GM19463 (cell line): ENCODE data around the gene PDGFC.
"Not testable (repeated sequence)": the region's sequence is repeated elsewhere in the genome, so short reads cannot be mapped to it uniquely, and the experiment has no call there.

Experiments
- ATAC-seq: cut with Tn5 transposase; IDR thresholded peaks from one replicate; pipeline ENCODE4 v1.9.1; 2021; ENCODE audit warnings: mild to moderate bottlenecking, moderate library complexity; ENCODE audit not compliant: unreplicated experiment

Gene PDGFC

DNA sequence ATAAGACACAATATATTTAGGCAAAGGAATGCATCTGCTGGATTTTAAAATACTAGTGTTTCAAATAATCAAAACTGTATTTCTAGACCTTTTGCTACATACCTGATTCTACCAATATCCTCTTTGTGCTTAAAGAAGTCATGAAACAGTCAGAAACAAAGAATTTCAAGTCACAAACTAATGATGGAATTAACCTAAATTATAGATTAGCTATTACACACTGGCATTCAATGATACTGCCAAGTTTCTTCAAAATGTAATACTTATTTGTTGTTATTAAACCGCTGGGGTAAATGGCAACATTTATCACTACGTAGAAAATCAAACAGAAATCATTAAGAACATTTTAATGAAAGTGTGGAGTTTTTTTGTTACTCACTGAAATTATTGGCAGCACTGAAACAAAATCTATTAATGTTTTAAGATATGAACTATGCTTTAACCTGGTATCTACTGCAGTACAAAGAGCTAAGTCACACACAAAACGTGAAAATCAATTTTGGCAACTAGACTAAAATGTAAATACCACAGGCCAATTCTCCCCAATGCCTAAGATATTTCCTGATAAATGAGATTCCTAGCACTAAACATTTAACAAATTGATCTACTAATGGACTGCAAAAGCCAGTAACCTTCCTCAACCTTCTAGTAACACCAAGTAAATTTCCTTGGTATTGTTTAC, 19.4 kb downstream of the PDGFC start:
- ATAC-seq = no peak

DNA sequence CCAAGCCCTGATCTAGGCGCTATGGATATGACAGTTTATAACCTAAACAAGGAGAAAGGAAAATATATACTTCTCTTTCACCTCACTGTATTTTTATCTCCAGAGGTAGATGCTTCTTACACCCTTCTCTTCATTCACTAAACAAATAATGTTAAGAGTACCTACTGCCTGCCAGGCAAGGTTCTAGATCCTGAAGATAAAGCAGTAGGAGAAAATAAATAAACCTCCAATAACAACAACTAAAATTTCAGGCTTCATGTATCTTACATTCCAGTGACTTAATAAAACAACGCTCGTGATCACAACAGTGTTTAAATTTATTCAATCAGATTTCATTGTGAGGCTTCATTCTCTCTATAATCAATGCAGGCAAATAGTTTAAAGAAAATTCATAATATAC, 20.7 kb downstream of the PDGFC start:
- no peak for ATAC-seq

DNA sequence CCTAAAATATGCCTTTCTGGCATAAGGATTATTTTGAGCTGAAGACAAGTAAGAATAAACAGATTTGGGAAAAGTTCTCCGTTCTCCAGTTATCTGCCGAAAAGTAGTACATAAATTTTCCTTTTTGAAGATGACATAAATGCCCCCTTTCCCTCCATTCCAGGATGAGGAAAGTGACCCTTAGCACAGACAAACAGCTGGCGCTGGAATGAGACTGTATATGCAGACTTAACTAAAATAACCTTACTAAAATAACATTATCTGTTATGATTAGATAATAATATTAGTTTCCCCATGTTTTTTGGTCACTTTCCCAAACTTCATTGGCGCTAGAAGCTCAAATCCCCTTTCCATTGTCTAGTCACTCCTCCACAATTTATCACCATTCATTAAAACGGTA, 21.5 kb downstream of the PDGFC start:
- no peak for ATAC-seq

DNA sequence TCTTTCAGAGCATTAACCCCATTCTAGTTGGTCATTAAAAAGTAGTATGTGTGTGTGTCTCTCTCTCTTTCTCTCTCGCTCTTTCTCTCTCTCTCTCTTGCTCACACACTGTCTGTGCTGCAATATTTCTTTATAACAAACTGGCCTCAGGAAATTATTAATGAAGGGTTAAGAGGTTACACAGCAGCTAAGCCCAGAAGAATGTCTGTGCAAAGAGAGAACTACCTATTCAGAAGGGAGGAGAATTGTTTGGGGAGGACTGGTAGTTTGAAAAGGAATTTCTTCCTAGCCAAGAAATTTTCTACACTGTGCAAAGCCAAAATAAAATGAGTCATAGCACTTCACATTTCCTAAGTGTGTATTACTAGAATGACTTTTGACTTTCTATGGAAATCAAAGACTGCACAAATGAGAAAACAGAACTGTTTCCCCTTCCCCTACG, 22.2 kb downstream of the PDGFC start:
- ATAC-seq = no peak

DNA sequence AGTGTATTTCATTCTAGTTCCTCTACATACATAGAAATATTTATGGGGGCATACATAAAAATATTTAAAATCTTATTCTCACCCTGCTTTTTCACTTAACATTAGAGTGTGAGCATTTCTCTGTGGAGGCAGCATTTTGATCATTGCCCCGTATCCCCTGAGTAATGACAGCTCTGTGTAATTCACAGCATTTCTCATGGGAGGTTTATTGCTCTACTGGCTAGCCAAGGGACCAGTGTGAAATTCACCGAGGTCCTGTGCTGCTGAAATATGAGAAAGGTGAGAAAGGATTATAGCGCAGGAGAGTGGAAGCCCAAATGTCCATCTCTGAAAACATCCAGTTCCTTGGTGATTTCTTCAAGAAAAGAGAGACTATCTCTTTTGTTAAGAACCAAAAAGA, 22.9 kb downstream of the PDGFC start:
- no peak for ATAC-seq

DNA sequence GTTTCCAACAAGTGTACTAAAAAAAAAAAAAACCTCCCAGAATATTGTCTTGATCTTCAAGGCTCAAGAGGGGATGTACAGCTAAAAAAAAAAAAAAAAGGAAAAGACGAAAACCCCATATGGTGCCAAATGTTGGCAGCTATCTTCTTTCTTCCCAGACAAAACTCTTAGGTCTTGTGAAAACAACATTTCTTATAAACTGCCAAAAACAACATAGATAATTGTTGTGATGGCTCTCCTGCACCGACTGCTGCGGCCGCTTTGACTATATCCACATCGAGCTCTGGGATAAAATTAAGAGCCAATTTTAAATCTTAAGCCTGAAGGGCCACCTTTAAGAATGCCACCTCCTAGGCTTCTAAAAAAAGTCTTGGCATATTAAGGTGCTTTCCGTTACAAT, 23.5 kb downstream of the PDGFC start:
- ATAC-seq = no peak

DNA sequence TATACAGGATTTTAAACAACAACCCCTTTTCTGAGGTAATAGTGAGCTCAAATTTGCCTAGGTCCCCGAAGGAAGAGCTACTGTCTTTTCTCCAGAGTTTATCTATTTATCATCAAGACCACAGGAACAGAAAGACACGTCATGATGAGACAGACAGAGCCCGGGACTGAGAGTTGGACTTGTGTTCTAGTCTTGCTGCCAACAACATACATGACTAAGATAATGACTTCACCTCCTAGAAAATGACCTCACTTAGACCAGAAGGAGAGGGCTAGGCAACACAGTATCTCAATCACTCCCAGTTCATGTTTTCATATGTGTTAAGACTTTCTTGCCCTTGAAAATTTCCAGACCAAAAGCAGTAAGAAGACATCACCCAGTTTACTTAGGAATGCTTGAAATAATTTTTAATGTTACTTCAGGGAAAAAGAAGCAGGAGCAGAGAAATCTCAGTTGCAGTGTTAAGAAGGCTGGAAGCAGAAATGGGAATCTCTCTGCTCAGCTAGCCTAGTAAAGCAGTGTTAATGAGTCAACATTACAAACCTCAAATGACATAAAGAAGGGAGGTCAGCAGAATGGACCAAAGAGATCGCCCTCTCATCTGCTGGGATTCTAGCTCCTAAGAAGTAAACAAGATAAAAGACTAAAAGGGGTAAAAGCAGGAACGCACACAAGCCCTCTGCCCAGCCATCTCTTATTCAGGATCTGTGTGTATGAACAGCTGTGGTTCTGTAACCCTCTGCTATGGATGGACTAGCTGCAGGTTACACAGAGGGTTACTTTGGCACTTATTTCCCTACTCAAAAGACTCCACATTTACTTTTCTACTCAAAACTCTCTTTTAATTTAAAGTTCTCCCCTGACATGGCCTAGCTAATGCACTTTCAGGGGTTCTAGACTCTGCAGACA, 24.8 kb downstream of the PDGFC start:
- no peak for ATAC-seq

DNA sequence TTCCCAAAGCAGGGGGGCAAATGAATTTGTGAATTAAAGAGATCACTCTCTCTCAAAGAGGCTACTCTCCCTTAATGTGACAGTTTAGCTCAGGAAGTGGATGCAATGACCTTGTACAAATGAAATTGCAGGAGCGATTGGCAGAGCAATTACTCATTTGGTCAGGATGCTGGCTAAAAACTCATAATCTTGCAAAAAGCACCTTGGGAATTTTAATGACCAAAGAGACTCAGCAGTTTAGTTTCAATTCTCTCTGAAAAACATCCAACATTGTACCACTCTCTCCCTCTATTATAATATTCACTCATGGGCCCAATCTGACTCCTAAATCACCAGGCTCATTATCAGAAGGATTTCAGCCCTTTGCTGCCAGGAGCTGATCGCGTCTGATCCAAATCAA, 26.1 kb downstream of the PDGFC start:
- ATAC-seq = no peak

DNA sequence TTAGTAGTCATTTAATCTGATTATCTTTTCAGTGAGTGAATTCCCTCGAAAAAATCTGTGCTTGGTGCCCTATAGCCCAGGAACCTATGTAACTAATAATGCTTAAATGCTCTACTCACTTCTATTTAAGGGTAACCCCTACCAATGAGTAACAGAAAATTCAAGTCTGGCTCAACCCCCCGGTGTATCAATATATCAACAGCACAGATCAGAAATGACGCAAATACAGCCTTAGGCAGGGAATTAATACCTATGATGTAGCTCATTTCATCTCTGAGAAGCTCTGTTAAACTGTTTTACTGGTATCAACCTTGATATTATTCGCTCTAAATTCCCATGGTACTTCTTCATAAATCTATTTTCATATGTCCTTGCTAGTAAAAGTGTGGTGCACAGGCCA, 28.6 kb downstream of the PDGFC start:
- no peak for ATAC-seq

DNA sequence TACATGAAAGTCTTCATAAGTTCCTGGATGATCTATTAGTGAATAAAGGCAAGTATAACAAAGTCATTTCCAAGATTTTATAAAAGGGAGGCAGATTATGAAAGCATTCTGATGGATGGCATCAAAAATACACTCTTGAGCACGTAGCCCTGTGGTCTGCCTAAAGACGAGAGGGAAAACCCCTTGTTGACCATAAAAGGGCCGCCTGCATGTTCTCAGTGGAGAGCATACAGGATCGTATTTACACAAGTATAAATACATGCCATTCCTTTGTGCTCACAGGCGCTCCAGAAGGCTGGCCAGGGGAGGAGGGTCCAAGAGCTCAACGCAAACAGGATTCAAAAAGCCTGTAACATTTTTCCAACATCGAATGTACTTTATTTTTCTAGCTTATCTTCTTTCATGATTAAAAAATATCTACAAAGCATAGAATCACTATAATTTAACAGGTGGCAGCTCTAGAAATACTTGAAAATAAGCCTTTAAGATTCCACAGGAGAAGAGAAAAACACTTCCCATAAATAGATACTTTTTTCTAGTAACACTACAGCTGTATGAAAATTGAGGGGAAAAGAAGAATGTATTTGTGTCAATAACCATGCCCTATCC, 29.6 kb downstream of the PDGFC start:
- no peak for ATAC-seq

DNA sequence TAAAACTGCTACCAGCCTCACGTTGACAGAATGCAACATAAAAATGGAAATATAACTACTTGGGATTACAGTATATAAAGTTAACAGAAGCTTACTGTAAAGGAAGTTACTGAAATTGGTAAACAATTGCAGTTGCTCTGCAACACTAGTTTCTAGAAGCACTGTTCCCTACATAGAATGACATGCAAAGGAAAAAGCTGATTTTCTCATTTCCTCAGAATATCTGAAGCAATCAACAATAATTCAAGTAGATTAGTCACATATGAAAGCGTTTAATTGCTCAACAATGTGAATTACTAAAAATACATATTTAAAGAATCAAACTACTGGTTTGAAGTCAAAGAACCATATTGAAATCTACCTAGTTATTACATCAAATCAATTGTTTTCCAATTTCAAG, 31.8 kb downstream of the PDGFC start:
- no peak for ATAC-seq

DNA sequence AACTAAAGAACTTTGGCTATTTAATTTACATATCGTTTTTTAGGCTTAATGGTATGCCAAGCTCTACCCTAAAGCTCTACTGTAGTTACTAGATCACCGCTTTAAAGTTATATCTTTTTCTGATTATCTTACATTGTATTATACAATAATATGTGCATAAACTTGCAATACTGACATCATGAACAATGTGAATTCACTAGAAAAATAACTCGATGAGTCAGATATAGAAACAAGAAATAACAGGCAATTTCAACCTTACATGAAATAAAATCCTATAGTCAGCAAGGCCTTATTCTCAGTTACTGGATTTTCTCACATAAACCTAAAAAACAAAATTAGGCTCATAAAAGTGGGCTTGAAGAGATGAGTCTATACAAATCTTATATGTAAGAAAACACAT, 32.5 kb downstream of the PDGFC start:
- no peak for ATAC-seq

DNA sequence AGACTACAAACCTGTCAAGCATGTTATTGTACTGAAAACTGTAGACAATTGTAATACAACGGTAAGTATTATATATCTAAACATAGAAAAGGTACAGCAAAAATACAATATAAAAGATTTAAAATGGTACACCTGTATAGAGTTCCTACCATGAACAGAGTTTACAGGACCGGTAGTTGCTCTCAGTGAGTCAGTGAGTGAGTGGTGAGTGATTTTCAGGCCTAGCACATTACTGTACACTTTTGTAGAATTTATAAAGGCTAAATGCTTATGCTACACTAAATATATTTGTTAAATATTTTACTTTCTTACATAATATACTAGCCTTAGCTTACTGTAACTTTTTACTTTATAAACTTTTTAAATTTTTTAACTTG, 37.4 kb downstream of the PDGFC start:
- ATAC-seq = no peak

DNA sequence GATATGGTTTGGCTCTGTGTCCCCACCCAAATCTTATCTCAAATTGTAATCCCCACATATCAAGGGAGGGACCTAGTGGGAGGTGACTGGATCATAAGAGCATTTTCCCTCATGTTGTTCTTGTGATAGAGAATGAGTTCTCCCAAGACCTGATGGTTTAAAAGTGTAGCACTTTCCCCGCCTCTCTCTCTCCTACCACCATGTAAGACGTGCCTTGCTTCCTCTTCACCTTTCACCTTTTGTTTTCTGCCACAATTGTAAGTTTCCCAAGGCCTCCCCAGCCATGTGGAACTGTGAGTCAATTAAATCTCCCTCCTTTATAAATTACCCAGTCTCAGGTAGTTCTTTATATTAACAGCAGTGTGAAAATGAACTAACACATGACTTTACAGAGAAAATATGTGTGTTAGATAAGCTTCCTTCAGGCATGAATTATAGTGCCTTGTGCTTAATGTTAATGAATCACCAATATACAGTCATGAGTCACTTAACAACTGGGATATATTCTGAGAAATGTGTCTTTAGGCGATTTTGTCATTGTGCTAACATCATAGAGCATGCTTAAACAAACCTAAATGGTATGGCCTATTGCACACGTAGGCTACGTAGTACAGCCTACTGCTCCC, 37.9 kb downstream of the PDGFC start:
- no peak for ATAC-seq

DNA sequence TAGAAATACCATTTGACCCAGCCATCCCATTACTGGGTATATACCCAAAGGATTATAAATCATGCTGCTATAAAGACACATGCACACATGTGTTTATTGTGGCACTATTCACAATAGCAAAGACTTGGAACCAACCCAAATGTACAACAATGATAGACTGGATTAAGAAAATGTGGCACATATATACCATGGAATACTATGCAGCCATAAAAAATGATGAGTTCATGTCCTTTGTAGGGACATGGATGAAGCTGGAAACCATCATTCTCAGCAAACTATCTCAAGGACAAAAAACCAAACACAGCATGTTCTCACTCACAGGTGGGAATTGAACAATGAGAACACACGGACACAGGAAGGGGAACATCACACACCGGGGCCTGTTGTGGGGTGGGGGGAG, 39.2 kb downstream of the PDGFC start:
- ATAC-seq = not testable (repeated sequence)

DNA sequence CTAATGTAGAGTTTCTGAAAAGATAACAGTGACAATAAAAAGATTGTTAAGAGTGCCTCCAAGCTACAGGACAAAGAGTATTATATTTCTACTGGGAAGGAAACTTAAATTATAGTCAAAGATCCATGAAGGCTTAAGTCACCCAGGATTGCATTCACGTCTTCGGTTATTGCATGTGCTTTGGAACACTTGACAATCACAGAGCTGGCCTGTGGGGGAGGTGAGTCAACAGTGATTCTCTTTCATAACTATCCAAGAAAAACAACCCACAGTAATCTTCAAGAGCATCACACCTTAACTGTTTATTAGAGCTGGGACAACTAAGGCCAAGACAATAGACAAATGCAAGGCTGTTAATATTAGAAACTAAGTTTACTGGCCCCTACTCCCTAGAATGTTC, 40.3 kb downstream of the PDGFC start:
- ATAC-seq = no peak

DNA sequence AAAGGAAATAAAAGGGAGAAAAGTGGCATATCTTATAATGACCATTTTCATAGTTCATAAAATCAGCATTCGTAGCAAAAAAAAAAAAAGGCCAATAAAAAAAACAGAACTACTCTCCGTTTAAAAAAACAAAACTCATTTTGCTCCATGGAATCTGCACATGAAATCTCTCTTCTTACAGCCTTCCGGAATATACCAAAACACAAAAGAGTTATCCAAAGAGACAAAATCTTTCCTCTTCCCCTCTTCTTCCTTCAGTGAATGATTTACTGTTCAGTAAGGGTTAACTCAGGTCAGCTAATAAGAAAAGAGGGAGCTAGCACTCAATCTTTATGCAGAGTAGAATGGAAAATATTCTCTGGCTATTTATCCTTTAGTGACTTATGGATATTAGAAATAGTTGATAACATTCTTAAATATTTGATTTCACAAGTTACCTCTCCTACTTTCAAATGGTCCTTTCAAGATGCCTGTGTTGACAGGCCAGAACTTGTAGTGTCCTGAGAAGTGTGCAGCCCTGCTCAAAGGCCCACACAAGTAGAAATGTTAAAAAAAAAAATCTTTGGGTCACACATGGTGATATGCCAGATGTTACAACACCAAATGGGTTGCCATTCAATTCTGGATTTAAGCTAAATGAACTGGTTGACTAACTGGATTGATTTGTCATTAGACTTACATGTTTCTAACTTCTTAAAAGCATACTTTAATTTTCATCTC, 42.1 kb downstream of the PDGFC start:
- no peak for ATAC-seq

DNA sequence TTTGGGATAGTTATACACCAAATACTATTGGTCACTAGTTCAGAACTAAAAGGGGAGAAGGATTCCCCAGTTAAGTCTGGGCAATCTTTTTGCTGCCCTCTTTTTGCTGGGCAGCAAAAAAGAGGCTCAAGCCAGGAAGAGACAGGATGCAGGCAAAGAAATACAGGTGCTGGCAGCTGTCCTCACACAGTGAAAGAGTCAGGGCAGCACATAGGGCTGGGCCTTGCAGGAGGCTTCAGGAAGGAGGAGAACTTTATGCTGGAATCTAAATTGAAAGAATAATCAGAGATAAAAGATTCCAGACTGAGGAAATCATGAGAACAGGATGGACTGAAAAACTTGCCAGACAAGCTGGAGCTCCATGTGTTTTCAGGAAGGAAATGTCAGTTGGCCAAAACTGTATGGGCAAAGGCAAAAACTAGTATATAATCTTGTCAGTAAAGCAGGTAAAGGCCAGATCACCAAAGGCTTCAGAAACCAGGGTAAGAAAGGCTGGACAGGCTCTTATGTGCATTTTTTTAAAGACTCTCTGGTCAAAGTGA, 46.8 kb downstream of the PDGFC start:
- ATAC-seq = no peak

DNA sequence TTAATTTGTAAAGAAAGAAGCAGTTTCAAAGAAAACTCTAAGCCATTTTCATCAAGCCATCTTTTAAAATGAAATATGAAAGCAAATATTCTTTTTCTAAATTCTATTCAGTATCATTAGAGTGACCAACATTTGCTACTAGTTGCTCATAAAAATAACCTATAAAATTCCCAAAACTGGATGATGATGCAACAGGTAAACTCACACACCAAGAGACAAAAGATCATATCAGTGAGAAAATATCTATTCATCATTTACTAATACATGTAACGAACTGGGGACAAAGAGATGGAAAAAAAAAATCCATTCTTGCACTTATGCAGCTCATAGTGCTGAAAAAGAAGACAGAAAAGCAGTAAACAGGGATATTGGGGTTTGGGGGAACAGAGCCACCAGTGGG, 48.1 kb downstream of the PDGFC start:
- ATAC-seq = no peak

DNA sequence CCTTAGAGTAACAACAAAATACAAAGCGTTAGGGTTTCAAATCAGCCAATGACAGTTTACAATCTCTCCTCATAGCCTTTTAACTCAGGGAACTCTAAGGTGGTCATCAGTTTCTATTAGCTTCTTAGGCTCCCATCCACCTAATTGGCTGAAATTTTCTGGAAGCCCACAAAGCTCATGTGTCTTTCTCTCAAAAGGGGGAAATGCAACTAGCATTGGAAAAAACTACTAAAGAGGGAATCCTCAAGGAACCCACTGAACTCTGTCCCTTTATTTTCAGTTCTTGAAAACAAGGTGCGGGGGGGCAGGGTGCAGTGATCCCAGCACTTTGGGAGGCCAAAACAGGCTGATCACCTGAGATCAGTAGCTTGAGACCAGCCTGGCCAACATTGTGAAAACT, 56.4 kb downstream of the PDGFC start:
- no peak for ATAC-seq

DNA sequence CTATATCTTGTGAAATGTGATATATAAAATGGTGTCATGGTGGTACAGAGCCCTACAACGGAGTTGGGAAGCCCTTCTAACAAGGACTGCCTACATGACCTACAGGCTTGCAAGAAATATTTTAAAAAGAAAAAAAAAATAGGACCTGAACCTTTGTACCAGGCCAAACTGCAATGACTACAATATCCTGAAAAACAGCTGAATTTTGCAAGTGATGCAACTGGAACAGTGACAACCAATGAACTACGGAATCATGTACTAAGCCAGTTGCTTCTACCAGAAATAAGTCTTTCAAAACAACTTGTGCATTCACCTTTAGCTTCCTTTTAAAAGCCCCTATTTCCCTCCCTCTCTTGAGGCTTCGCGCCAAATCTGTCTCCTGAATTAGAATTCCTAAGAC, 58.4 kb downstream of the PDGFC start:
- no peak for ATAC-seq
